T-helper 2 cell treated with Interferon-gamma antibody and Interleukin-4, amounts not matched to agents 100 ng/mL and 5 ng/mL, for 36 hours (primary cell): Measurements from ENCODE around the gene CDK6. TPM values are rescaled to one million over a fixed set of nuclear protein-coding genes. Genes with fewer than 3 reads are reported as not detected.

Source experiments
- intact Hi-C: fragments of 100-400 bp; cut with micrococcal nuclease; formaldehyde crosslinking; loops from one replicate; pipeline ENCODE4 v1.15.1; 2023
- total RNA-seq: library from RNA; stranded (reverse); gene quantifications from 2 replicates; pipeline ENCODE4 v1.2.3, GENCODE V29; 2022

CDK6 gene
- total RNA-seq, 1 donor from 2014 or later: 136 TPM

DNA sequence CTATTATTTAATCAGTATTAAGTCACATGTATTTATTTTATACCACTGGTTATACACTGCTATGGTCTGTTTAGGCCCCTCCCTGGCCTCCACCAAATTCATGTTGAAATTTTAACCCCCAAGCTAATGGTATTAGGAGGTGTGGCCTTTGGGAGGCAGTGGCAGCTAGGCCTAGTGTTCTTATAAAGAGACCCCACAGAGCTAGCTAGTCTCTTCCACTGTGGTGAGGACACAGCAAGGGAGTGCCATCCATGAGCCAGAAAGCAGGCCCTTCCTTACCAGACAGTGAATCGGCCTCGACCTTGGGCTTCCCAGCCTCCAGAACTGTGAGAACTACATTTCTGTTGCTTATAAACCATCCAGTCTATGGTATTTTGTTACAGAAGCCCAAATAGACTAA, 279.1 kb downstream of the CDK6 start:
- intact Hi-C loops: no loop called here

Other genes with a start within 250 kb of the CDK6 start
- gene FAM133B, start 246.2 kb downstream of the CDK6 start, total RNA-seq: 35.2 and 40.0 TPM in 2 replicates